ENCODE results near the gene PGM2.

PGM2 gene

DNA sequence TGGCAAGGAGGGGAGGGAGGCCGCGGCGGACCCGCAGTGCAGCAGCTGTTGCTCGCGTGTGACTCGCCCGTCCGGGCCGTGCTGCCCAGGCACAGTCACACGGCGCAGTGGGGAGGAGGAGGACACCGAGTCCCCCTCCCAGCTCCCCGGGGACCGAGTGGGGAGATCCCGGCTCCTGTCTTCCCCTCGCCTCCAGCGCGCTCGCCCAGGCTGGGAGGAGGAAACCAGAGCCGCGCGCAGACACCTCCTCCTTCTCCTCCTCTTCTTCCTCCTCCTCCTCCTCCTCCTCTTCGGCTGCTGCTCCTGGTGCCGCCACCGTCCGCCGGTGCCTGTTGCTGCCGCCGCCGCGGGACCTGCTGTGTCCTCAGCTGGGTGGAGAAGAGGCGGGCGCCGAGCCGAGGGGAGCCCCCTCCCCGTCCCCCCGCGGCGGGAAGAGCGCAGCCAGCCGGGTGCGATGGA is 64.3 kb downstream of the PGM2 start, which contains the start of gene TBC1D1:
TBC1D1 (plus strand) TSS at position 284 of the 459 bp plus-strand sequence. CDS start 11,012 bp downstream, outside the sequence.
- no peaks in the 10 kb centered on the region for H3K9me3 ChIP-seq (ENCODE audit: control insufficient read depth, low read depth, low read length)
- H3K36me3 ChIP-seq (ENCODE audit: control insufficient read depth, low read depth, low read length), result no peaks in the 10 kb centered on the region
- peaks cover 65% of the 10 kb centered on the region for H3K27me3 ChIP-seq (ENCODE audit: control insufficient read depth, insufficient read depth, low read length)
- H3K4me1 ChIP-seq (ENCODE audit: control insufficient read depth, low read depth, low read length), result no peaks in the 10 kb centered on the region
- peak within 1 kb of the TSS; percentile 66 for H3K4me3 ChIP-seq (ENCODE audit: low read length)
- H3K9ac ChIP-seq (ENCODE audit: low read length), result no peak within 1 kb of the TSS
- H3K27ac ChIP-seq (ENCODE audit: low read length), result no peak within 1 kb of the TSS

DNA sequence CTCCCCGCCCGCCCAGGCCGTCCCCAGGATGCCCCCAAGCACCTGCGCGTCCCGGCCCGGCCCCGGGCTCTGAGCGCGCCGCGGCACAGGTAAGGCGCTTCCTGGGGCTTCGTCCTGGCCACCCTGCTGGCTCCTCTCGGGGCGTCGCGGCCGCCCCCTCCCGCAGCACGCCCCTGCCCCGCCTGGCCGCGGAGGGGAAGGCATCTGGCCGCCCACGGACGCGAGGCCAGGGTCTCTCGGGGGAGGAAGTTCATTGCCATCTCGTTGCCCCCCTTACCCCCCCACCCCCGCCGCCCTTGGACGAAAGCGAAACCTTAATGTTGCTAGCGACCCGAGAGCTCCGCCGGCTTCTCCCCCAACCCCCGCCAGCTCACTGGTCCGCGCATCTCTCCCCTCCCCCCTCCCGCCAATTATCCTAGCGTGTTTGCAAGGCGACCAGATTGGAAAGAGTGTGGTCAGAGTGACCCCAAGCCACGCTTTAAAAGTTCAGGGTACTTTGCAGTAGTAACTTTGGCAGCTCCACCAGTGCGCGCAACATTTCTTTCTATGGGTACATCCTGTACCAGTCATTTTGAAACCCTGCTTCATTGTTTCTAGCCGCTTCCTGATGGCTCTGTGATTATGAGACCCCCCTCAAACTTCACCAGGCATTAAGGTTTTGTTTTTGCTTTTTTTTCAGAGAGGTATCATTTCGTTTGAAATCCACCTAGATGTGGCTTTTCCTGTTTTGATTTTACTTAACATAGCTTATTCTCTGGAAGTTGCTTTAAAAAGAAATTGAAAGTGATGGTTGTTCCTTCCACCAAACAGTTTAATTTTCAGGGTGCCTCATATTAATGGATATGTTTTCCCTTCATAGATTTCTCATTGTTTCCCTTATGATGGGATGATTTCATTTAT is 65.0 kb downstream of the PGM2 start:
- peaks cover 65% of the 10 kb centered on the region for H3K27me3 ChIP-seq (ENCODE audit: control insufficient read depth, insufficient read depth, low read length)
- H3K27ac ChIP-seq (ENCODE audit: low read length), result no peak overlapping the region
- H3K4me3 ChIP-seq (ENCODE audit: low read length), result peak overlapping the region; percentile 66
- H3K9ac ChIP-seq (ENCODE audit: low read length), result no peak overlapping the region
- H3K9me3 ChIP-seq (ENCODE audit: control insufficient read depth, low read depth, low read length), result no peaks in the 10 kb centered on the region
- H3K36me3 ChIP-seq (ENCODE audit: control insufficient read depth, low read depth, low read length), result no peaks in the 10 kb centered on the region
- no peaks in the 10 kb centered on the region for H3K4me1 ChIP-seq (ENCODE audit: control insufficient read depth, low read depth, low read length)

DNA sequence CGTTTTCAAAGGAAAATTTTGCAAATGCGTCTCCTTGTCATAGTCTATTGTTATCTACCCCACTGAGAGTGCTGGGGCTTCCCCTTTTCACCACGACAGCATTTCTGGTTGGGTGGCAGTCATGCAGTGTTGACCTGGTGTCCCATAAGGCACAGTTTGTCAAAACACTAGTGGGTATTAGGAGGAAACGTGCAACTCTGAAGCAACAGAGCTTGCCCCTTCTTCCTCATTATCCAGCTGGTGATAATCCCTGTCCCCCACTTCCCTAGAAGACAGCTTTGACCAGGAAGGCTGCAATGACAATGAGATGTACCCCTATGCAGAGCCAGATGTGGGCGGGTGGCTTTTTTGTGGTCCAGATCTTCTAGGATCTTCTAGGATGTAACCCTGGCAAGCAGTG is 66.2 kb downstream of the PGM2 start:
- H3K9ac ChIP-seq (ENCODE audit: low read length), result no peak overlapping the region
- no peaks in the 10 kb centered on the region for H3K4me1 ChIP-seq (ENCODE audit: control insufficient read depth, low read depth, low read length)
- no peaks in the 10 kb centered on the region for H3K36me3 ChIP-seq (ENCODE audit: control insufficient read depth, low read depth, low read length)
- no peak overlapping the region for H3K4me3 ChIP-seq (ENCODE audit: low read length)
- no peak overlapping the region for H3K27ac ChIP-seq (ENCODE audit: low read length)
- H3K9me3 ChIP-seq (ENCODE audit: control insufficient read depth, low read depth, low read length), result no peaks in the 10 kb centered on the region
- H3K27me3 ChIP-seq (ENCODE audit: control insufficient read depth, insufficient read depth, low read length), result peaks cover 56% of the 10 kb centered on the region

DNA sequence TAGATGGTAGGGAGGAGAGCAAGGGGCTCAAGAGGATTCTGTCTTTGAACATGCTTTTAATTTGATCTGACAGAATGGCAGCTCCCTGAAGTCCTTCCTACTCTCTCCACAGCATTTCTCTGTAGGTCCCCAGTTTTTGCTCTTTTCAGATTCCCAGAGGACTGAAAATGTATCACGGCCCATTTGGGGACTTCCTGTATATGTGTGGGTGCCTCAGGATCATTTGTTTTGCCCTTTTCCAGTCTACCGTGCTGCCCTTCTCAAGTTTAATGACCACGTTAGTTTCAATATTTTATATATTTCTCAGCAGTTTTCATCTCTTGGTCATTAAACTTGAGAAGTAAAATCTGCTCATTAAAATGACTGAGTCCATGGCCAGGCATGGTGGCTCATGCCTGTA is 66.7 kb downstream of the PGM2 start:
- Histone ChIP-seq H3K36me3 (ENCODE audit: control insufficient read depth, low read depth, low read length) (no peaks in the 10 kb centered on the region), H3K27ac (ENCODE audit: low read length) (no peak overlapping the region), H3K9ac (ENCODE audit: low read length) (no peak overlapping the region)

DNA sequence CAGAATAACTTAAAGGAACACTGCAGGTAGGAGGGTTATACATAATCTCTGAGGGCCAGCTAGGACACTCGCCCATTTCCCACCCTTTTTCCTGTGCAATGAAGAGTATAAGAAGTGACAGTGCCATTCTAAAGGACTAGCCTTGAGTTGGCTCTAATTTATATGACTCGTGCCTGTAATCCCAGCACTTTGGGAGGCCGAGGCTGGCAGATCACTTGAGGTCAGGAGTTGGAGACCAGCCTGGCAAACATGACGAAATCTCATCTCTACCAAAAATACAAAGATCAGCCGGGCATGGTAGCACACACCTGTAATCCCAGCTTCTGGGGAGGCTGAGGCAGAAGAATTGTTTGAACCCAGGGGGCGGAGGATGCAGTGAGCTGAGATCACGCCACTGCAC is 68.8 kb downstream of the PGM2 start:
- Histone ChIP-seq H3K9ac (ENCODE audit: low read length) (no peak overlapping the region), H3K27me3 (ENCODE audit: control insufficient read depth, insufficient read depth, low read length) (peaks cover 30% of the 10 kb centered on the region), H3K36me3 (ENCODE audit: control insufficient read depth, low read depth, low read length) (no peaks in the 10 kb centered on the region), H3K27ac (ENCODE audit: low read length) (no peak overlapping the region), H3K4me3 (ENCODE audit: low read length) (no peak overlapping the region), H3K4me1 (ENCODE audit: control insufficient read depth, low read depth, low read length) (no peaks in the 10 kb centered on the region), H3K9me3 (ENCODE audit: control insufficient read depth, low read depth, low read length) (no peaks in the 10 kb centered on the region)

More for the DNA sequence above, 66.7 kb downstream of the PGM2 start:
- H3K4me3 ChIP-seq (ENCODE audit: low read length), result no peak overlapping the region
- no peaks in the 10 kb centered on the region for H3K4me1 ChIP-seq (ENCODE audit: control insufficient read depth, low read depth, low read length)
- H3K9me3 ChIP-seq (ENCODE audit: control insufficient read depth, low read depth, low read length), result no peaks in the 10 kb centered on the region
- peaks cover 51% of the 10 kb centered on the region for H3K27me3 ChIP-seq (ENCODE audit: control insufficient read depth, insufficient read depth, low read length)

DNA sequence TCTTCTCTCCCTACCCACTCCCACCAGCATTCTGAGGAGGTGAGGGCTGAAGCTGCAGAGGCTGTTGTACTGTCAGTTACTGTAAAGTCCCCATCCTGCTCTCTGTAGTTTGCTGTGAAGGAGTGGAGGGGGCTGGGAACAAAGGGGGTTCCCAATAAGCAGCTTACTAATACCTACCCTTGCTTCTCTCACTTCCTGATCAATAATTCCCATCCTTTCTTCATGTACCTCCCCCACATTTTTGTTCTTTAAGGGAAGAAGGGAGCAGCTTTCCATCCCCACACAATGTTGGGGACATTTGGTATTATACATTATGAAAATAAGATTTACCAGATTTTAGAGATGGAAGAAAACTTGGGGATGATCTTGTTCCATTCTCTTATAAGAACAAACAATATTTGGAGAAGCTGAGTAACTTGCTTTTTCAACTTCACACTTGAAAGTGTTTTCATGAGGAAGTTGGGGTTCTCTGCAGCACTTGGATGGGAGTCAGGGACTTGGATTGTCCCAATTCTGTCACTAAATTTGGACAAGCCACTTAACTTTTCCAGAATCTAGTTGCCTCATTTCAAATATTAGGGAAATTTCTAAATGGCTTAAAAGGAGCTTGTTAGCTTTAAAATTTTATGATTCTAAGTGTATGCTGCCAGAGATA is 69.8 kb downstream of the PGM2 start:
- Histone ChIP-seq H3K36me3 (ENCODE audit: control insufficient read depth, low read depth, low read length) (no peaks in the 10 kb centered on the region), H3K4me1 (ENCODE audit: control insufficient read depth, low read depth, low read length) (no peaks in the 10 kb centered on the region), H3K27ac (ENCODE audit: low read length) (no peak overlapping the region), H3K27me3 (ENCODE audit: control insufficient read depth, insufficient read depth, low read length) (peaks cover 19% of the 10 kb centered on the region), H3K9ac (ENCODE audit: low read length) (no peak overlapping the region), H3K4me3 (ENCODE audit: low read length) (no peak overlapping the region), H3K9me3 (ENCODE audit: control insufficient read depth, low read depth, low read length) (no peaks in the 10 kb centered on the region)

DNA sequence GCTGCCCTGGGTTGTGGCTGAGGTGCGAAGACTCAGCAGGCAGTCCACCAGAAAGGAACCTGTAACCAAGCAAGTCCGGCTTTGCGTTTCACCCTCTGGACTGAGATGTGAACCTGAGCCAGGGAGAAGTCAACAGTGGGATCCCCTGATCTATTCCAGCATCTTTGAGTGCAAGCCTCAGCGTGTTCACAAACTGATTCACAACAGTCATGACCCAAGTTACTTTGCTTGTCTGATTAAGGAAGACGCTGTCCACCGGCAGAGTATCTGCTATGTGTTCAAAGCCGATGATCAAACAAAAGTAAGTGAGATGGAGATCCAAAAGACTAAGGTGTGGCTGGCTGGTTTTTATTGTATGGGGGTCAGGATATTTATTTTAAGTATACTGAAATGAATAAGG is 75.7 kb downstream of the PGM2 start:
- Histone ChIP-seq H3K9ac (ENCODE audit: low read length) (no peak overlapping the region), H3K9me3 (ENCODE audit: control insufficient read depth, low read depth, low read length) (no peaks in the 10 kb centered on the region), H3K27ac (ENCODE audit: low read length) (no peak overlapping the region), H3K4me1 (ENCODE audit: control insufficient read depth, low read depth, low read length) (no peaks in the 10 kb centered on the region), H3K36me3 (ENCODE audit: control insufficient read depth, low read depth, low read length) (no peaks in the 10 kb centered on the region), H3K27me3 (ENCODE audit: control insufficient read depth, insufficient read depth, low read length) (no peaks in the 10 kb centered on the region), H3K4me3 (ENCODE audit: low read length) (no peak overlapping the region)

DNA sequence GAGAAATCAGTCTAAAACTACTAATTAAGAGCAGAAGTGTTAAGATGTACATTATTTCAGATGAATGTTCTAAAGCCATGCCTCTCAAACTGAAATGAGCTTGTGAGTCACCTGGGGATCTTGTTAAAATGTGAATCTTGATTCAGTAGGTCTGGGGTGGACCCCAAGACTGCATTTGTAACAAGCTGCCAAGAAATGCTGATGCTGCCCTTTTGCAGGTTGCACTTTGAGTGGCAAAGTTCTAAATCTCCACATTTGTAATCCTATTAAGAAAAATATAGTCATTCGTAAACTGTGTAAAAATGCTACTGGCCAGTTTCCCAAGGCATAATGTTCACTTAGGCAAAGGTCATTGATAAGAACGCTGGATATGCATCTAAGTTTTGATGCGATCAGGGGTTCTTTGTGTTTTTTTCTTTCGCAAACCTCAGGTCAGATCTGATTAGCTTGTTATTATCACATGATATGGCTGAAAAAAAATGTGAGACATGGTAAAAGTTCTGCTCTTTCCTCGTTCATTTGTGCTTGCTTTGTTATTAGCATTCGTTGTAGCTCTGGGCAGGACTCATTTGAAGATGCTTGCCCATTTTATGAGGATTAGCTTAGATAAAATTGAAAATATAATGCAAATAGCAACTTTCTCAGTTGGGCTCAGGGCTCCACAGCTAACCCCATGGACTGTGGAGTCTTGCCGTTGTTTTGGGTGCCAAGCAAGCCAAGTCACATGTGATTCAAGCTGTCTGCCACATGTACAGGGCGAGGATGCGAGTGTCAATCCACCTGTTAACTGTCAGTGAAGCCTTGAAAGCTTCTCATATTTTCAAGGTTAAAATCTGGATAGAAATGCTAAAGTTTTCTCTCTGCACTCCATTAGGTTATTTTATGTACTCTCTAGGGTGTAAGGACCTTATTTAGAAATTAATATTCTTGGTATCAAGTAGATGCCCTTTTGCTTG is 76.5 kb downstream of the PGM2 start:
- Histone ChIP-seq H3K36me3 (ENCODE audit: control insufficient read depth, low read depth, low read length) (no peaks in the 10 kb centered on the region), H3K9me3 (ENCODE audit: control insufficient read depth, low read depth, low read length) (no peaks in the 10 kb centered on the region), H3K4me1 (ENCODE audit: control insufficient read depth, low read depth, low read length) (no peaks in the 10 kb centered on the region)

DNA sequence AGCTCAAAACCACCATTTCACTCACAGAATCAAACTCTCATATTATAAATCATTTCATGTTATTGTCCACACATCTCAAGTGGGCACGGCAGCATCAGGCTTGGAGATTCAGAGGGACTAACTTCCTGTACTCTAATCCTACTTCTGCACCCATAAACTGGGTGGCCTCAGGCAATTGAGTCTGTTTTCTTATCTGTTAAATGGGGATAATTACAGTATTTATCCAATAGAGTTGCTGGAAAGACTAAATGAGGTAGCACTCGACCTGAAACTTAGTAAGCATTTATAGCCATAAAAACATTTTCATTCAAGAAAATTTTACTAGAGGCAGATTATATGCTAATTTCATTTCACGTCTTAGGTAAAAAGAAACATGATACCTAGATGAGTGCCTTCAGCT is 77.4 kb downstream of the PGM2 start:
- Histone ChIP-seq H3K9me3 (ENCODE audit: control insufficient read depth, low read depth, low read length) (no peaks in the 10 kb centered on the region), H3K4me3 (ENCODE audit: low read length) (no peak overlapping the region), H3K36me3 (ENCODE audit: control insufficient read depth, low read depth, low read length) (no peaks in the 10 kb centered on the region), H3K27ac (ENCODE audit: low read length) (no peak overlapping the region), H3K27me3 (ENCODE audit: control insufficient read depth, insufficient read depth, low read length) (no peaks in the 10 kb centered on the region), H3K9ac (ENCODE audit: low read length) (no peak overlapping the region), H3K4me1 (ENCODE audit: control insufficient read depth, low read depth, low read length) (peaks cover under 1% of the 10 kb centered on the region)

More for the DNA sequence above, 76.5 kb downstream of the PGM2 start:
- Histone ChIP-seq H3K4me3 (ENCODE audit: low read length) (no peak overlapping the region), H3K27me3 (ENCODE audit: control insufficient read depth, insufficient read depth, low read length) (no peaks in the 10 kb centered on the region), H3K9ac (ENCODE audit: low read length) (no peak overlapping the region), H3K27ac (ENCODE audit: low read length) (no peak overlapping the region)

DNA sequence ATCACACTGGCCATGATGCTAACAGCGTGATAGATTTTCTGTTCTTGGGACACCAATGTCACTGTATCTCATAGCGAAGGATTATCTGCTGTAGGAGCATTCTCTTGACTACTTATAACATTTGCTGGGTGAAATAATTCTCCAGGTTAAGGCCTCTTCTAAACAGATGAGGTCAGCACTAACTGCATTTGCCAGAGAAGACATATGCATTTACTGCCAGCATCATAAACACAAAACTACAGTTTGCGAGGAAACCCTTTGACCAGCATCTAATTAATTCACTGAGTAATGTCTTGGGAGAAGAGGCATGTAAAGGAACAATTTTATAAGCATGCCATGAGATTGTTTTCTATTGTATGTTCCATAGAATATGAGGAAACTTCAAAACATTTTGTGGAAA is 78.3 kb downstream of the PGM2 start:
- H3K27ac ChIP-seq (ENCODE audit: low read length), result no peak overlapping the region
- peaks cover 6% of the 10 kb centered on the region for H3K4me1 ChIP-seq (ENCODE audit: control insufficient read depth, low read depth, low read length)
- no peaks in the 10 kb centered on the region for H3K27me3 ChIP-seq (ENCODE audit: control insufficient read depth, insufficient read depth, low read length)
- H3K9ac ChIP-seq (ENCODE audit: low read length), result no peak overlapping the region
- no peak overlapping the region for H3K4me3 ChIP-seq (ENCODE audit: low read length)
- H3K36me3 ChIP-seq (ENCODE audit: control insufficient read depth, low read depth, low read length), result no peaks in the 10 kb centered on the region
- no peaks in the 10 kb centered on the region for H3K9me3 ChIP-seq (ENCODE audit: control insufficient read depth, low read depth, low read length)

Data from iPS-18a (cell line).